GM18502 (cell line): ENCODE measurements around the gene AMPH.
"Not testable (repeated sequence)": the region's sequence is repeated elsewhere in the genome, so short reads cannot be mapped to it uniquely, and the experiment has no call there.

Experiments
- ATAC-seq: cut with Tn5 transposase; IDR thresholded peaks from one replicate; pipeline ENCODE4 v1.9.1; 2021; ENCODE audit warnings: mild to moderate bottlenecking; ENCODE audit not compliant: unreplicated experiment, poor library complexity

AMPH gene

DNA sequence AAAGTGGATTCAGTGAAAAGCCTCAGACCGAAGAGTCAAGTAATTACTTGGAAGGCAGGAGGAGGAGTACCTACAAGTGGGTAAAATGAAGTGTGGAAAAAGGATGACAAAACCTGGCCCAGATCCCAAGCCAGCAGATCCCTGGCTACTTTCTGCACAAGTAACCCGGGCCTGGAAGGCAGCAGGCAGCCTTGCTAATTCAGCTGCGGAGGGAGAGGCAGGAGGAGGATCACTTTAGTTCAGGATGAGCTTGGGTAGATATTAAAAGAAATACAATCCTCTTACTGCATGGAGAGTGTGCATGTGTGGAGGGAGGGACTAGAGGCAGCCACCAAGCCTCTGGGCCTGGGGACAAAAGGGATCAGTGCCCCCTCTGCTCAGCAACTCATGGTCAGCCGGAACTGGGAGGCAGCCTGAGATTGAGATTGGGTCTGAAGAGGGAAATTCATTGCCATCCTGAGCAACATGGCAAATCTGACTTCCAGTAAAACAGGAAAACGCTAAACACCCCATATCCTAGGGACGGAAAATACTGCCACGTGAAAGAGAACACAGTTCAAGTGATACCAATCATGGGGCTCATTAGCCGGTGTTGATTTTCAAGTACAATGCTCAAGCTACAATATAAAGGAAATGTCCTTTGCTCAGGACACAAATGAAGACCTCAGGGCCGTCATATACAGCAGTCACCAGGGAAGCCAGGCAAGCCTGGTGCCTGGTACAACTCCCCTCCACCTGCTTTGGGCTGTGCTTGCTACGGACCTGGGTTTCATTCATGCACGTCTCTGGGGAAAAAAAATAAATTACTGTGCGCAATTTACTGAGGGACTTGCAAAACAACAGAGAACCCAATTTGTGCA is 1.3 kb downstream of the AMPH start:
- ATAC-seq: no peak

DNA sequence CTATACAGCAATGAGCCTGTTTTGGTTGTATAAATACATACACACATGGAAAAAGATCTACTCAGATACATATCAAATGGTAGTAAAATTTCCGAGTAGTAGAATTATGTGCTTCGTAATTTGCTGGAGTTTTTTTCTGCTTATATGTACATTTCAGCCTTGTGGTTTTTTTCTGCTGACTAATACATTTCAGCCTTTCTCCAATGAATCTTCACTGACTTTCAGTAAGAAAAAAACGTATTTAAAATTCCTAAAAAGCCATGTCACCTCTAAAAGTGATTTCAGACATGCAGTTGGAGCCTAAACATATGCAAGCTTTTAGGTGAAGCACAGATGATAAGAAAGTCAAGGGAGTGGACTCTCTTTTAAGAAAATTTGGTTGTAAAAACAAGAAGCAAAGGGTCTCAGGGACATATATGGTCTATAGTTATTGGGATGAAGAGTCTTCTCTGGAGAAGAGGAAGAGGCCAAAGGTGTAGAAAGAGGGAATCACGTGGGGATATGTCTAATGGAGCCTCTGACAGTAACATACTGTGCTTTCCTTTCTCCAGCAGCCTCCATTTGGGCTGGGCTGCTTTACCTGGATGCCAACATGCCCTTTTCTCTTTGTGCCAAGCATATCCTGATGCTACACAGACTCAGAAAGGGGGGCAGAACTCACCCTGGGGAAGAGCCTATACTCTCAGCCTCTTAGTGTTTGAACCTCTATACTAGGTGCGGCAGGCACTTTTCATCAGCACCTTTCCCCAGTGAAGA is 2.4 kb downstream of the AMPH start:
- no peak for ATAC-seq

DNA sequence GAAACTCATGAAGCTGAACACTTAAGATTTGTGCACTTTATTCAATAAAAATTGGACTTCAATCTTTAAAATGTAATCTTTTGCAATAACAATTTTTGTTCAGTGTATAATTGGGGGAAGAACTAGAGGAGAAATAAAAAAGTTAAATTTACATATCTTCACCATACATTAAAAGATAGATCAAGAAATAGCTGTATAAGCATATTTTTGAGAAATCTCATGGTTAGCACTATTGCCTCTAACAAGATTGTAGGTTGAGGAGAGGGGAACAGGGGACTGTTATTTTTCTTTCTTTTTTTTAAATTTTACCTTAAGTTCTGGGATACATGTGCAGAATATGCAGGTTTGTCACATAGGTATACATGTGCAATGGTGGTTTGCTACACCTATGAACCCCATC is 5.3 kb downstream of the AMPH start:
- ATAC-seq: no peak

DNA sequence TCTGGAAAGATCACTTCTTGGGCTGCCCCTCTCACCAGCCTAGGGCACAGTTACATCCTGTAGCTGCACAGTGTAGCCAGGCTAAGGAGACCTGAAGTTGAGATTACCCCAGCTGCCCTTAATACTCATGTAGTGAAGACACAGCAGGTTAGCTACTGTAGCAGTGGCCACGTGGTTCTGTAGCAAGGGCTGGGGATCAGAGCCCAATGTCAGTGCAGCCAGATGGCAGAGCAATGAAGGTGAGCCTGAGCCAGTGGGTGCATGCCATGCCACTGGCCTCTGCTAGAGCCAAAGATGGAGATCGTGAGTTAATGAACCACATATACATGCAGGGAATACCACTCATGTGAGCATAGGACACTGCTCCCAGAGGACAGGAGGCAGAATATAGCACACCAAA is 15.5 kb downstream of the AMPH start:
- ATAC-seq: no peak

DNA sequence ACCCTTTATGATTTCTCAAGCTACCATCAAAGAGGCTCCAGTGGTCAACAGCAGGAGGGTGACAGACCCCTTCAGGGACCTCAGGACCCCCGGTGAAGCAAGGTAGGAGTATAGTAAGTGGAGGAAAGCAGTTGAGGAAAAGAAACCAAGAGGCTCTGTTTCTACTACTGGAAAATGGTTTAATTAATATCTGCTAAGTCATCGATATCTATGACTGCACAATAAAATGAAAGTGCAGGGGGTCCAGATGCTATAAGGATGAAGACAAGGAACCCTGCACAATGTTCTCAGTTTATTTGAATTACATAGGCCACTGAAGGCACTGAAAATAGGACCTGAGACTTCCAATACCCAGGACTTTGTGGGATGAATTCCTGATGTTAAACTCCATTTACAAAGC is 23.7 kb downstream of the AMPH start:
- no peak for ATAC-seq

DNA sequence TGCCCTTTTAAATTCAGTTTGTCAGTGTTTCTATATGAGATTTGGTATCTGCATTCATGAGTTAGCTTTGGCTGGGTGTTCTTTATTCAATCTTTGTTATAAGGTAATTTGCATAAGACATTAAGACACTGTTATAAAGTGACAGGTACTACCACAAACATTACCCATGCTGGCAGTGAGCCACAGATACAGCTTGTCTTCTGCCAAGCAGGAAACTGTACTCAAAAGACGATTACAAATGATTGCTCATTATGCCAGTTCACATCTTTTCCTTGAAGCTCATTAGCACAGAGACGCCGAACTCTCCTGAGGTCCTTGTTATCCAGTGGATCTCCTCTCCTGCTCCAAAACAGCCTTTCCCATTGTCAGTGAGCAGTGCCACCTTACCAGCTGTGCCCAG is 30.4 kb downstream of the AMPH start:
- no peak for ATAC-seq

DNA sequence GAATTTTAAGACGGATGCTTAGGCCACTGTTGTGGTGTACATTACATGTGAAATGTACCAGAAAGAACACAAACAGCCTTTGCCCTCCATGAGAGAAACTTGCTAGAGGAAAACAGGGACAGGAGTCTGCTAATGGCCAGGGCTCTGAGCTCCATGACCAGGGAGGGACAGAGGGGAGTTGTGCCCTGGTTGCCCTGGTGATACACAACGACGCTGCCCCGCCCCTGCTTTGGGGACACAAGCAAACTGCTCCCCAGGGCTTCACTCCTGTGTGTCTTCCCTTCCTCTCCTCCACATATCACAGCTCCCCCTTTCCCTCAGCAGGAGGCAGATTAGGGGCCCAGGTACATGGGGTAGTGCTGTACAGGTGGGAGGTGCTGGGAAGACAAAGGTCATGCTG is 36.2 kb downstream of the AMPH start:
- ATAC-seq: no peak

DNA sequence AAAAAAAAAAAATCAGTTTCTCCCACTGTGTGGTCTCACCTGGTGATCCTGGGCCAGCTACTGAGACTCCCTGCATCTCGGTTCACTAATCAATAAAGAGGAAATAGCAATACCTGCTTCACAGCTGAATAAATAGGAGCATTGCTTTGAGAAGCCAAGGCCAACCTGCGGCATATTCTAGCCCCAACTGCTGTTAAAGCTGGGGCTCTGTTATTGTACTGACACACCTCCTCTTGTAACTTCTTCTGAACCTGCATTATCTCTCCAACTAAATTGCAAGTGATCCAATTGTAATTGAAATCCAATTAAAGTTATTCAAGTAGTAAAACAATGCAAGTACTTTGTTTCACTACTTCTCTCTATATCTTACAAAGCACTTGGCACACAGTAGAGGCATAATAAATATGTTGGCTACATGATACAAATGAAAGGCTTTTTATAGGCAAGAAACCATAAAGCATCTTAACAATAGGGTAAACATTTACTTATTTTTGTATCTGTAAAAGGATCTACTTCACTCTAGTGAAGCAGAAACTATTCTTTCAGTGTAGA is 38.4 kb downstream of the AMPH start:
- no peak for ATAC-seq

DNA sequence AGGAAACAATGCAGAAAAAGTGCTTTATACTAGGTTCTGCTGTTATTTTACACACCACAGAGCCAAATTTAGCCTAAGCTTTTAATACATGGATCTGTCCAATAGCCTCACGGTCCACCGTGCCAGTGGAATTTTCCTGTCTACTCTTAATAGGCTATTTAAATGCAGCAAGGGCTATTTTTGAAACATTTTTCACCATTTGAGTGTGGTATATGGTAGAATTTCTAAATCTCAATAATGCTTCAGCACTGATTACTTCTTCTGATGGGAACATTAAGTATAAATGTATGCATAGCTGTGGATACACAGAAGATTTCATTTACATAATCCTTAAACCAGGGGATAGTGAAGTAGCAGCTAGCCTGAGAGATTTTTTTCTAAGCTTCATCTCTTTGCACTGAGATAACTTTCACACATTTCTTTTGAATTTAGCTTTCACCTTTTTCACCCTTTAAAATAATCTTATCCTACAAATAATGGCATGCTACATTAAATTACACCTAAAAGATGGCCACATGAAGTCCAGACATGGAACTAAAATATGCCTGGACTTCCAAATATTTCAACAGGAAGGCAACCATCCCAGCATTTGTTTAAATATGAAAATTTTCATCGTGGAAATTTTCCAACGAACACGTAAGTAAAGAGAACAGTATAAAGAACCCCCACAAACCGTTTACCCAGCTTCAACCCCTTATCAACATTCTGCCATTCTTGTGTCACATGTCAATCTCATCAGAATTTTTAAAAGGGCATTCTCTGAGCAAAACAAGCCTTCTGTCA is 45.4 kb downstream of the AMPH start:
- no peak for ATAC-seq

DNA sequence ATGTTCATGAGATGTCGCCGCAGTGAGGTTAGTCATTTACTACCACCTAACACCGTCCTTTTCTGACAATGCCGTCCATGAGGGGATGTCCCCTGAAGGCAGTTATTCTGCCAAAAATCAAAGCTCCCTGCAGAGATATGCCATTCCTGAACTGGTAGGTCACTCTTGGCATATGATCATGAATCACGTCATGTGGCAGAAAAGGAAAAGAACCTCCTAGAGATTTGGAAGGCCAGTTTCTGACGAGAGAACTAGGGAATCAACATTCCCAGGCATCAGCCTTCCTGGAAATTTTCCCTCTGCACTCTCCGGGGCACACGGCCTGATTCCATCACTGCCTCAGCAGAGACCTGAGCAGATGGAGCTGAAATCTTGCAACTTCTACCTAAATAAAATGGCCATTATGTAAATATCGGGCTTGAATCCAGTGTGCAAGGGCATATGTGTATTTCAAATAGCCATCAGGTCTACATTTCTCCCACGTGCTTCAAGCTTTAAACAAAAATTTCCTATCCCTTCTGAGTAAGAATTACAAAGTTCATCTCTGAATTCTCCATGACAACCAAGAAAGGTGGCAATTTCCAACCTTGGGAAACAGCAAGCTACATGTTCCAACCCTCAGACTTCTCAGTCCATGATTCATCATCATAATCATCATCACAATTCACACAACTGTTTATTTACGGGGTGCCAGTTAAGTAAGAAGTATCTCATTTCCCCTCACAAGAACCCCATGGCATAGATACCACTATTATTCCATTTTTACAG is 46.5 kb downstream of the AMPH start:
- ATAC-seq: no peak

DNA sequence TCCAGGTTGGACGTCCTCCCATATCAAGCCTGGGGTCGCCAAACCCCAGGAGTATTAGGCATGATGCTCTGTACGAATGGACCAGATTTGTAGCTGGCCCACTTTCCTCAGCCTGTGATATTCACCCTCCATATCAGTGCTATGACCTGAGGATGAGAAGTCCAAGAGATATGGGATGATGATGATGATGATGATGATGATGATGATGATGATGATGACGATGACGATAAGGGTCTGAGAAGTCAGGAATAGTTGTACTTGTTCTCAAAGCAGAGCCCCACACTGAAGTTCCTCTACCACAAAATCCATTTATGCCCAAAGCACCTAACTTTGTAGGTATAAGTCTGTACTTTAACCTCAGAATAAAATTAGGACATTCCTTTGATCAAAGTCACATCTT is 50.7 kb downstream of the AMPH start:
- ATAC-seq: no peak

DNA sequence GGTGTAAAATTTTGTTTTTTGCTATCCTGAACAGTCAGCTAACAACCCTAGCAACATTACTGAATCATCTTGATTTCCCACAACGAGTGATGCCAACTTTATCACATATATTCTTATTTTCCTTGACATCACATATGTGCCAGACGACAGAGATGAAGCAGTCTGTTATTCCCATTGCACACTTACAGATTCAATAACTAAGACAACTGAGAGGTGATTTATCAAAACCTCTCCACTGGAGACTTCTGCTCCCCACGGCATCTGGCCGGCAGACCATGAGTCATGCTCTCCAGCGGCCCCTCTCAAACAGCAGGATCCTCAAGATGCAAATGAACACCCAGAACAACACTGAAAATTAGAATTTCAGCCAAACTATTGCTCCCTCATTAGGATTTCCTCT is 57.1 kb downstream of the AMPH start:
- no peak for ATAC-seq

DNA sequence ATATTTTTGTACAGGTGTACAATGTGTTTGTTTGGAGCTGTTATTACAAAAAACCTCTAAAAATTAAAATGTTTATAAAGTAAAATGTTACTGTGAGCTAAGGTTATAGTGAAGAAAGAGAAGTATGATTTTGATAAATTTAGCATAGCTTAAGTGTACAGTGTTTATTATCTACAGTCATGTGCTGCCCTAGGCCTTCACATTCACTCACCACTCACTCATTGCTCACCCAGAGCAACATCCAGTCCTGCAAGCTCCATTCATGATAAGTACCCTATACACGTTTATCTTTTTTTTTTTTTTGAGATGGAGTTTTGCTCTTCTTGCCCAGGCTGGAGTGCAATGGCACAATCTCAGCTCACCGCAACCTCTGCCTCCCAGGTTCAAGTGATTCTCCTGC is 59.6 kb downstream of the AMPH start:
- not testable (repeated sequence) for ATAC-seq

DNA sequence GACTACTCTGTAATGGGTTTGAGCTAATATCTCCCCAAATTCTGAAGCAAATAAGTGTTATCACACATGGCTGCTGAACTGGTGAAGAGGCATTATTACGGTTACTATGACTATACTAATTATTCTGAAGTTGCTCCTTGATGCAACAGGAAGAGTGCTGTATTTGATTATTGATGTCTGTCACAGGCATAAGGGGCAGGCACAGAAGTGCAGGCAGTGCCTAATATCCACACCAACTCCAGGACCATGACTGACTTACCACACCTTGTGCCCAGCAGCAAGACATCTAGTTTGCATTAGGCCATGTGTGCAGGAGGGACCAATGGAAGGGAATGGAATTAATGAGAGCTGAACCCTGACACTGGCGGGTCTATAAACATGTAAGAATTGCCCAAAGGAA is 62.7 kb downstream of the AMPH start:
- no peak for ATAC-seq

DNA sequence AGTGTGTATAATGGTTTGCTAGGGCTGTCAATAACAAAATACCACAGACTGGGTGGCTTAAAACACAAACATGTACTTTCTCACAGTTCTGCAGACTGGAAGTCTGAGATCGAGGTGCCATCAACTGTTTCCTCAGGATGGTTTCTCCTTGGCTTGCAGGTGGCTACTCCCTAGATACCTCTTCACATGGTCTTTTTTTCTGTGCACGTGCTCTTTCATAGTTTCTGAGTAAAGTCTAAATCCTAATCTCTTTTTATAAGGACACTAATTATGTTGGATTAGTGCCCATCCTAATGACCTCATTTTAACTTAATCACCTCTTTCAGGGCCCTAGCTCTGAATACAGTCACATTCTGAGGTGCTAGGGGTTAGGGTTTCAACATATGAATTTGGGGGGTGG is 65.9 kb downstream of the AMPH start:
- ATAC-seq: no peak

DNA sequence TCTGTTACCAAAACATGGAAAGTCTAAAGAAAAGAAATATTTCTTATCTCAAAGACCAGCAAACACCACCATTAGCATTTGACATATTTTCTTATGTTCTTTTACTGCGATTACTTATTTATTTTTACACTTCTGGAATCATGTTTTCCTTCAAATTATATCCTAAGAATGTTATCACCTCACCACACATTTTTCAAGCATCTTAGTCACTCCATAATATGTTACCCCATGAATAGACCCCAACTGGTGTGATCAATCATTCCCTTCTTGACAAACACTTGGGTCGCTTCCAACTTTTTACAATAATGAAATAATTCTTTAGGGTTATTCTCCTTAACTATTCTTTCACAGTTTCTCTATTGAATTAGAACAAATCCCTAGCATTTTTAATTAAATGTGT is 67.4 kb downstream of the AMPH start:
- no peak for ATAC-seq

DNA sequence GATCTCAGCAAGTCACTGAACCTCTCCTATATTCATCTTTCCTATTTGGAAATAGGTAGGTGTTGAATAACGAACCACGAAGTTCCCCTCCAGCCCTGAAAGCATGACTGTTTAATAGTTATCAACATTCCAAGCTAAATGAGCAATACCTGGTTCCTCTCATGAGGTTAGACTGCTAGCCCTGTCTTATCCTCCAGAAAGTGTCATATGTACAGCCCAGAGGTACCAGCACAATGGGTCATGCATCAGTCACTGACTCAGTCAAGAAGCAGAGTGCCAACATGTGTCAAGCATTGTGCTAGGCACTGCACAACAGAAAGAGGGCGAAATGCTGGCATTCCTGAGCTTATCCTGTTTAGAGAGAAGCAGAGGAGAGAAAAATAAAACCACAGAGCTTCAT is 70.0 kb downstream of the AMPH start:
- no peak for ATAC-seq

DNA sequence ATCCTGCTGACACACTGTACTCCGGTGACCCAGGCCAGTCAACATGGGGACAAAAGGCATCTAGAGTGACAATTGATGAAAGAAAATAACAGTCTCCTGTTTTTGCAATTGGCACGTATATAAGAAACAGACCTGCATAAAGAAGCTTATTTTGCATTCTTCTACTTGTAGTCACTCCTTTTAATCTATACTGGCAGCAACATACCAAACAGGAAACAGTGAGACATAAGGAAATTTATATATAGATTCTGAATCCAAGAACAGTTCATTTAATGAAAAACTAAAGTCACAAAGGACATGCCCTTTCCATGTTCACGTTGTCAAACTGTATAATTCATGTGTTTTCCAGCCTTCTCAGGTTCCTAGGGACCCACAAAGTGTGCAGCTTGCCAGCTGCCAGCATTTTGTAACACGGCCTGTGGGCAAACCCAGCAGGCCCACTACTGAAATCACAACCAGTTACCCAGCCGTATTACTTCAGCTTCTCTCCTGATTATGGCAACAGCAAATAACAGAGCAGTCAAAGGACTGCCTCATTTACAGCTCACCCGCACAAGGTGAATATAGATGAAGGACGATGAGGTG is 72.3 kb downstream of the AMPH start:
- ATAC-seq: no peak

DNA sequence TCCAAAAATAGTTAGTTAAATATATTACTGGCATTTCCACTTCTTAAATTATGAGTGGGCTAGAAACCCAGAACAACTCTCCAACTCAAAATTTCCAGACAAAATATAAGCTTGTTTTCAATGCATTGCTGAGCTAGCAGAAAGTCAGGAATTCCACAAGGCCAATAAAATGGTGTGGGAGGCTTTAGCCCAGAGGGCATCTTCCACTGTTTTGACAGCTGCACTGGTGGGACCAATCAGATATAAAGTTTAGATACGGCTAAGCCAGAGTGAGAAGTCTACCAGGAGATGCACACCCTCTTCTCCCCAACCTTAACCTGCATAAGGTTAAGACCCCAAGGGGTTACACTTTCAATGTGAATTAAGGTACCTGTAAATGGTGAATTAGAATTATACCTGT is 76.6 kb downstream of the AMPH start:
- ATAC-seq: no peak

DNA sequence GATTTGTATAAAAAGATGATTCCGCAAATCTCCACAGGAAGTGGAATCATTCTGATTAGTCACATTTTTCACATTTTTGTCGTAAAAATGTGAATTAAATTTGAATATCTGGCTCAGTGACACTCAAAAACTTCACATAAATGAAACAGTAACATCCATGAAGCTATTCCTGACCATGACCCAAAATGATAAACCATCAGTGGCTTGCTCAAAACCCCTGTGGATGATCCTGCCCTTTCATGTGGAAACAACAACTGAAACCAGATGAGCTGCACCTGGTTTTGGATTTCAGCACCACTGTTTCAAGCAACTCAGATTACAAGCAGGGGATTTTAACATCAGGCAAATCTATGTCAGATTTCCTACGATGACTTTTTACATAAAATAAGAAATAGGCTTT is 80.3 kb downstream of the AMPH start:
- no peak for ATAC-seq
